GM23338 (cell line): ENCODE results near the gene DNAJC9. TPM values are rescaled to one million over a fixed set of nuclear protein-coding genes. Genes with fewer than 3 reads are reported as not detected.

ENCODE experiments used
- ATAC-seq: fragments of 200-7000 bp; cut with Tn5 transposase; 3 replicates; pipeline ENCODE4 v1.9.1; 2020
- DNase-seq: peaks from one replicate; pipeline ENCODE4 v3.0.0-alpha.2; 2015; ENCODE audit warnings: low spot score
- H2AFZ ChIP-seq: fragments of 200-600 bp; sonication (generic); 2 replicates; pipeline ENCODE4 v1.8.0; 2016; ENCODE audit warnings: antibody characterized with exemption, mild to moderate bottlenecking, moderate library complexity
- H3F3A ChIP-seq: fragments of 200-600 bp; sonication (generic); replicated peaks from 2 replicates; pipeline ENCODE4 v1.8.0; 2017; ENCODE audit warnings: antibody characterized with exemption, mixed run types, low read depth
- H3K27ac ChIP-seq: fragments of 200-600 bp; sonication (generic); 2 replicates; pipeline ENCODE4 v1.6.1; 2016; ENCODE audit warnings: low read depth
- H3K27me3 ChIP-seq: fragments of 200-600 bp; sonication (generic); 2 replicates; pipeline ENCODE4 v1.8.0; 2016; ENCODE audit warnings: mild to moderate bottlenecking, mixed run types, moderate library complexity; ENCODE audit not compliant: insufficient read depth
- H3K36me3 ChIP-seq: fragments of 200-600 bp; sonication (generic); 2 replicates; pipeline ENCODE4 v1.8.0; 2016; ENCODE audit warnings: mild to moderate bottlenecking; ENCODE audit not compliant: insufficient read depth
- H3K4me1 ChIP-seq: fragments of 200-600 bp; sonication (generic); 2 replicates; pipeline ENCODE4 v1.8.0; 2016; ENCODE audit warnings: mild to moderate bottlenecking, moderate library complexity; ENCODE audit not compliant: insufficient read depth
- H3K4me2 ChIP-seq: fragments of 200-600 bp; sonication (generic); 2 replicates; pipeline ENCODE4 v1.7.1; 2017; ENCODE audit warnings: mixed run types
- H3K4me3 ChIP-seq: fragments of 200-600 bp; sonication (generic); 2 replicates; pipeline ENCODE4 v1.6.1; 2016; ENCODE audit warnings: mixed run types
- H3K79me2 ChIP-seq: fragments of 200-600 bp; sonication (generic); replicated peaks from 2 replicates; pipeline ENCODE4 v1.8.0; 2017; ENCODE audit warnings: mild to moderate bottlenecking; ENCODE audit not compliant: insufficient read depth
- H3K9me2 ChIP-seq: fragments of 200-600 bp; sonication (generic); 2 replicates; pipeline ENCODE4 v1.8.0; 2017; ENCODE audit not compliant: insufficient read depth
- H4K20me1 ChIP-seq: fragments of 200-600 bp; sonication (generic); replicated peaks from 2 replicates; pipeline ENCODE4 v1.8.0; 2017; ENCODE audit warnings: mild to moderate bottlenecking; ENCODE audit not compliant: insufficient read depth
- H3K27ac Mint-ChIP-seq: 2 replicates; pipeline ENCODE4 v1.8.0; 2020; ENCODE audit warnings: inconsistent platforms, mild to moderate bottlenecking, moderate library complexity, mixed read lengths
- H3K27me3 Mint-ChIP-seq: 3 replicates; pipeline ENCODE4 v1.8.0; 2022; ENCODE audit warnings: low read depth, mild to moderate bottlenecking, moderate library complexity, mixed read lengths, inconsistent platforms; ENCODE audit not compliant: insufficient read depth, poor library complexity
- H3K36me3 Mint-ChIP-seq: 3 replicates; pipeline ENCODE4 v1.8.0; 2021; ENCODE audit warnings: low read depth, mild to moderate bottlenecking, inconsistent platforms, moderate library complexity, mixed read lengths
- H3K4me1 Mint-ChIP-seq: 3 replicates; pipeline ENCODE4 v1.8.0; 2020; ENCODE audit warnings: mild to moderate bottlenecking, inconsistent platforms, mixed read lengths
- H3K4me3 Mint-ChIP-seq: 3 replicates; pipeline ENCODE4 v1.8.0; 2021; ENCODE audit warnings: moderate library complexity, mild to moderate bottlenecking, inconsistent platforms, mixed read lengths
- H3K9me3 Mint-ChIP-seq: 3 replicates; pipeline ENCODE4 v1.8.0; 2020; ENCODE audit warnings: moderate library complexity, mild to moderate bottlenecking, inconsistent platforms, mixed read lengths
- CREB1 ChIP-seq: fragments of 250-450 bp; sonication (Bioruptor Pico); IDR thresholded peaks from 2 replicates; pipeline ENCODE4 v1.5.0; 2020; ENCODE audit warnings: low read depth, mild to moderate bottlenecking, moderate library complexity
- CTCF ChIP-seq, 2 experiments: fragments of 200-600 bp in 1 of 2; sonication (generic) in 1 of 2; conservative IDR thresholded peaks; 2 replicates each; pipeline versions ENCODE4 v1.5.1 to v1.6.1; 2016 to 2017; ENCODE audit warnings: antibody characterized with exemption in 2 of 2, low read depth in 2 of 2, mild to moderate bottlenecking in 2 of 2, moderate library complexity in 1 of 2
- ETS1 ChIP-seq: IDR thresholded peaks from 2 replicates; pipeline ENCODE4 v1.6.1; 2016; ENCODE audit warnings: antibody characterized with exemption
- EZH2 ChIP-seq: fragments of 200-600 bp; sonication (generic); IDR thresholded peaks from one replicate; pipeline ENCODE4 v1.8.0; 2017; ENCODE audit warnings: antibody characterized with exemption, mild to moderate bottlenecking, low read depth; ENCODE audit not compliant: unreplicated experiment
- EZH2phosphoT487 ChIP-seq: fragments of 200-600 bp; sonication (generic); IDR thresholded peaks from one replicate; pipeline ENCODE4 v1.8.1; 2018; ENCODE audit warnings: antibody characterized with exemption; ENCODE audit not compliant: unreplicated experiment
- JUNB ChIP-seq: IDR thresholded peaks from one replicate; pipeline ENCODE4 v1.6.1; 2016; ENCODE audit warnings: antibody characterized with exemption; ENCODE audit not compliant: unreplicated experiment
- NANOG ChIP-seq: IDR thresholded peaks from 2 replicates; pipeline ENCODE4 v1.6.1; 2016; ENCODE audit warnings: antibody characterized with exemption, borderline replicate concordance
- POLR2AphosphoS5 ChIP-seq: IDR thresholded peaks from 2 replicates; pipeline ENCODE4 v1.6.1; 2016; ENCODE audit warnings: antibody characterized with exemption, low read depth
- REST ChIP-seq: IDR thresholded peaks from one replicate; pipeline ENCODE4 v1.6.1; 2018; ENCODE audit warnings: antibody characterized with exemption; ENCODE audit not compliant: unreplicated experiment
- STAT1 ChIP-seq: IDR thresholded peaks from one replicate; pipeline ENCODE4 v1.6.1; 2016; ENCODE audit warnings: antibody characterized with exemption; ENCODE audit not compliant: unreplicated experiment
- ZNF331 ChIP-seq: fragments of 250-450 bp; sonication (Bioruptor Pico); IDR thresholded peaks from 2 replicates; pipeline ENCODE4 v1.5.0; 2020; ENCODE audit warnings: low read depth, mild to moderate bottlenecking, moderate library complexity
- ZNF462 ChIP-seq: fragments of 250-450 bp; sonication (Bioruptor Pico); IDR thresholded peaks from 2 replicates; pipeline ENCODE4 v1.5.0; 2020; ENCODE audit warnings: mild to moderate bottlenecking, moderate library complexity
- polyA plus RNA-seq: library from polyadenylated mRNA; unstranded; fragments of >200 nt; fragmentation: Nextera tagmentation; extraction: Ambion mirVana; gene quantifications from 2 replicates; pipeline ENCODE4 v1.2.1, GENCODE V29; 2016
- total RNA-seq: library from RNA; depleted of rRNA; stranded (reverse); fragments of >200 nt; shearing (Covaris generic); gene quantifications from 2 replicates; pipeline ENCODE4 v1.2.3, GENCODE V29; 2014

The DNAJC9 gene
- total and polyA plus RNA-seq, 2 experiments from 2014 or later, result 31.0 to 33.2 TPM

GRCh38 chr10:73248259-73248724, 1.2 kb upstream of the DNAJC9 start:
- Histone ChIP-seq H3K27ac (peak overlapping the region; percentile 91), H3K36me3 (peaks cover 38% of the 10 kb centered on the region), H2AFZ (no peak overlapping the region), H3K79me2 (peaks cover 69% of the 10 kb centered on the region), H3K27me3 (no peaks in the 10 kb centered on the region), H3K4me3 (peak overlapping the region; percentile 81; the same call in 1 of the 2 replicates), H3K4me2 (peak overlapping the region; percentile 76), H3F3A (peaks cover 26% of the 10 kb centered on the region), H3K4me1 (peaks cover 22% of the 10 kb centered on the region), H4K20me1 (no peaks in the 10 kb centered on the region; the same call in 1 of the 2 replicates), H3K9me2 (no peaks in the 10 kb centered on the region)
- H3K4me3 Mint-ChIP-seq, result peak overlapping the region; percentile 100
- no peak for DNase-seq
- peak overlapping the region; percentile 100 for H3K27ac Mint-ChIP-seq
- TF ChIP-seq JUNB (no peak), NANOG (no peak), EZH2 (no peak), STAT1 (no peak), ETS1 (no peak), CTCF (conservative IDR thresholded peaks at IDR 0.05; ENCODE audit: low read depth in 2 of 2) (no peak), ZNF462 (CRISPR knock-in tag) (no peak), POLR2AphosphoS5 (no peak), CREB1 (CRISPR knock-in tag) (no peak), REST (no peak), EZH2phosphoT487 (no peak), ZNF331 (CRISPR knock-in tag) (no peak)
- peaks cover 9% of the 10 kb centered on the region for H3K27me3 Mint-ChIP-seq
- peaks cover 23% of the 10 kb centered on the region; the same call in 2 of the 3 replicates for H3K4me1 Mint-ChIP-seq
- H3K36me3 Mint-ChIP-seq, result peaks cover 74% of the 10 kb centered on the region
- ATAC-seq, result no peak
- H3K9me3 Mint-ChIP-seq, result no peaks in the 10 kb centered on the region
